GM19193 (cell line): ENCODE data around the gene TNRC6B.

ENCODE experiments used
- POLR2A ChIP-seq: IDR thresholded peaks from 4 replicates; pipeline ENCODE4 v1.6.1; 2011; ENCODE audit not compliant: insufficient read depth, insufficient read length; ENCODE audit errors: extremely low read depth

TNRC6B gene

DNA sequence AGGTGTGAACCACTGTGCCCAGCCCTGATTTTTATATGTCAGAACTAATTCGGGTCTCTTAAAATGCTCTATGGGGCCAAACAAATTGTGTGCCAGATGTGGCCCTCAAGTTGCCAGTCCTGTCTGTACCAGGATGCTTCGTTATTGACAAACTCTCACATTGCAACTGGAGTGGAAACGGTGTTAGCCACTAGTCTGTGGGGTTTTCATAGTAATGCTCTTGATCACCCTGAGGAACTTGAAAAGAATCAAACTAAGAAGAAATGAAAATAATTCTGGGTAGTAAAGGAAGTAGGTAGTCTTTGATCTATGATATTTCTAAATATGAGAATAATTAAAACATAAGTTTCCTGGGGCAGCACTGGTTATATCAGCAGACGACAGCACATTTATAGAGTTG lies 101.3 kb downstream of the TNRC6B start:
- no peak for TF ChIP-seq POLR2A

- TF ChIP-seq POLR2A = no peak
These were observed 104.0 kb downstream of the TNRC6B start for GRCh38 chr22:40281717-40282116.

DNA sequence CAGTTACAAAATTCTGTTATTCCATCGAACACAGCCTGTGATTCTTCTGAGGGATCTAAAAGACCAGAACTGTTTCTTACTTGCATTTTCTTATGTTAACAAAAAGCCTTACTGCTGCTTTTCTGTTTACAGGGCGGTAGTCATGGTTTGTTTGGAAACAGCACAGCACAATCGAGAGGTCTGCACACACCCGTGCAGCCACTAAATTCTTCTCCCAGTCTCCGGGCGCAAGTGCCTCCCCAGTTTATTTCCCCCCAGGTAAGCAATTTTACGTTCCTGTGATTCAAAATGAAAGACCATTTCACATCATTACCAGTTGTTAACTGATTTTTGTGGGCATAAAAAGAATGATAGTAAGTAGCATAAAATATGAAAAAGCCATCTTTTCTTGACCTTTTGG lies 107.8 kb downstream of the TNRC6B start:
- no peak for TF ChIP-seq POLR2A

DNA sequence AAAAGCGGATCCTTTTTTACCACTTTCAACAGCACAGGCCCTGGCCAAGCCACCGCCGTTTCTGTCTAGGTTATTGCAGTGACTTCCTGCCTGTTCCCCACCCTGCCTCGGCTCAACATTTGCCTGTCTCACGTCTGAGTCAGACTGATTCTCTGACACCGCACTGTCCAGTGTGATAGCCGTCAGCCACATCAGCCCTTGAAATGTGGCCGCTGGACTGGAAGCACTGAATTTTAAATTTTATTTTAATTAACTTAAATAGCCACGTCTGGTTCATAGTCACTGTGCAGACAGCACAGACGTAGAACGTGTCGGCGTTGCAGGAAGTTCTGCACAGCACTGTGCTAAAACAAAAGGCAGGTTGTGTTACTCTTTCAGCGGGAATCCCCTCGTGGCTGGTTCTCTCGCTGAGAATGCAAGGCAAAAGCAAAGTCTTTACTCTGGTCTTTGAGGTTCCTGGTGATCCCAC lies 112.3 kb downstream of the TNRC6B start:
- TF ChIP-seq POLR2A = no peak

DNA sequence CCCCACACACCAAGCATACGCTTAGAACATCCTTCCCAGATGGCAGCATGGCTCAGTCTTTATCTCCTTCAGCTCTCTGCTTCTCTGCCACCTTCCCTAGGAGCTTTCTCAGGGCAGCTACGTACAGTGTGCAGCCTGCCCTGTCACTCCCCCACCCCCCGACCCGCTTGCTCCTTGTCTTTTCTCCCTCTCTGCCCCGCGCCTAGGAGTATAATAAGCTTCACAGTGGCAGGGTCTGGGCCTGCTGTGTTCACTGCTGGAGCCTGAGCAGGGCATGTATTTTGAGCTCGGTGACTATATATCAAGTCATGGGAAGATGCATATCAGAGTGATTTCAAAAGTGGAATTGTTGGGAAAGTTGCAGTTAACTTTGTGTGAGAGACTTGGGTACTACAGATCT lies 112.8 kb downstream of the TNRC6B start:
- TF ChIP-seq POLR2A = no peak

DNA sequence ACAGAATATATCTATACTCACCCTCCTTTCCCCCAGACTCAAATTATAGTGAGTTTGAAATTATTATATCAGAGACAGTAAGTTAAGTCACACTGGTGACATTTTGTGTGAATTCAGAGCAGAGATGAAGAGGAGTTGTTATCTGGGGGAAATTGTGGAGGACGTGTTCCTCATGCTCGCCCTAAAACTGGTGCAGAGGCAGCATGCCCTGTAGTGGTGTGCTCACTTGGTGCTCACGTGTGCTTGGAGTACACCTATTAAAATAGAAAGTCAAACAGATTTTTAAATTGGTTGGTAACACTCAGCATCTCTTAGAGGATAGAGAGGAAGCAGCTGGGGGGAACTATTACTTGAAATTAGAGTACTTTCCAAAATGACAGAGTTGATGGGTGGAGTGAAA lies 117.0 kb downstream of the TNRC6B start:
- TF ChIP-seq POLR2A = no peak

DNA sequence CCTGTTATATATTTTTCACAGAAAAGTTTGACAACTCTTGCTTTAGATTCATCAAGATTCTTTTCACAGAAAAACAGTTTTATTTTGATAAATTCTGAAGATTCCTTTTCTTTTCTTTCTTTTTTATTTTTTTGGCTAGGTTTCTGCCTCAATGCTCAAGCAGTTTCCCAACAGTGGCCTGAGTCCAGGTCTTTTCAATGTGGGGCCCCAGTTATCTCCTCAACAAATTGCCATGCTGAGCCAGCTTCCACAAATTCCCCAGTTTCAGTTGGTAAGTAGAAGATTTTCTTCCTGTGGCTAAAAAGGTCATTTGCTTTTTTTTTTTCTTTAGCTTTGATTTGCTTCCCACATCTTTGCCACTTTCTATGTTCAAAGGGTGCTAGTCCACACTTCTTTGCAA lies 122.6 kb downstream of the TNRC6B start:
- no peak for TF ChIP-seq POLR2A

- no peak for TF ChIP-seq POLR2A
These were observed 123.4 kb downstream of the TNRC6B start for GRCh38 chr22:40300884-40301672.

DNA sequence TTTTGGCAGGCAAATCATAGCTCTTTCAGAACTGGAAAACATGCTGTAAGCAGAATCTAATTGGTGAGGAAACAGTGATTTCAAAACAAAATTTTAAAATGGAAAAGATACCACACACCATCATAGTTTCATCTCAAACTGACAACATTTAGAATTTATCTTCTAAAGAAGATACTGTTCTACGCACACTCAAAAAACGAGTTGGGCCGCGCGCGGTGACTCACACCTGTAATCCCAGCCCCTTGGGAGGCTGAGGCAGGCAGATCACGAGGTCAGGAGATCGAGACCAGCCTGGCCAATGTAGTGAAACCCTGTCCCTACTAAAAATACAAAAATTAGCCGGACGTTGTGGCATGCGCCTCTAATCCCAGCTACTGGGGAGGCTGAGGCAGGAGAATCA lies 124.4 kb downstream of the TNRC6B start:
- no peak for TF ChIP-seq POLR2A

DNA sequence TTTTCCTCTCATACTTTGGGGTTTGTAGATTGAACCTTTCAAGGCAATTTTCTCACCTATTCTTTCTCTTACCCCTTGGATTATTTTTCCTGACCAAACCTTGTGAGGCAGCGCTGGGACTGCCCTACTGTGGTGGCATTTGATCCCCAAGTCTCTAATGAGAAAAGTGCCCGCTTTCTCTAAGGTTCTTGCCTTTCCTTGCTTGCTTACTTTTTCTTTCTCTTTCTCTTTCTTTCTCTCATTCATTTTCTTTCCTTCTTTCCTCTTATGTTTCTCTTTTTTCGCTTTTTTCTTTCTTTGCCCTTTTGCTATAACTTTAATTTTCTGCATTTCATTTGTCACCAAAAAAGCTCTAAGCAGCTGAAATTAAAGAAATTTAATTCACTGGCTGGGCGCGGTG lies 127.9 kb downstream of the TNRC6B start:
- no peak for TF ChIP-seq POLR2A

DNA sequence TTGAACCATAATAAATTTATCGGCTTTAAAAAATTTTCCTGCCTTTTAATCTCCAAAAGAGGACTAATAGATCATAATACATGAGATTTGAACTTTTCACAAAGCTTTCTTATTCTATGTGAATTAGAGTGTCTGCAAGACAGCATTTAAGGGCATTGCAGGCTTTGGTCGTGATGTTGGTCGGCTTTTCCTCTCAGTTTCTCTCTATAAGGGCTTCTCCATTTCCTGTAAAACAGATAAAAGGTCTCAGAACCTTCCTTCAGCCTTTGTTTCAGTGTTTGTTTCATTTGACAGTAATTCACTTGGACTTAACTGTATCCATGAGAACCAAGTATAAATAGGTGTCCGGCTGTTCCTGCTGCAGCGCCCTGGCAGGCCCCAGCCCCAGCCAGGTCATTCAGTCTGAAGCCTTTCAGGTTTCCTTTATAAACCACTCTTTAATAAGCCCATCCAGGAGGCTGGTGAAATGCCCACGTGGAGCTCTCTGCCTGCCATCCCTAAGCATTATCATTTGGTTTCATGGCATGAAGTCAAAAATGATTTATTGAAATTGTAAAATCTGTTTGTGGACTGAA lies 131.4 kb downstream of the TNRC6B start:
- TF ChIP-seq POLR2A = no peak

GRCh38 chr22:40309631-40310030 lies 131.9 kb downstream of the TNRC6B start:
- TF ChIP-seq POLR2A = no peak

DNA sequence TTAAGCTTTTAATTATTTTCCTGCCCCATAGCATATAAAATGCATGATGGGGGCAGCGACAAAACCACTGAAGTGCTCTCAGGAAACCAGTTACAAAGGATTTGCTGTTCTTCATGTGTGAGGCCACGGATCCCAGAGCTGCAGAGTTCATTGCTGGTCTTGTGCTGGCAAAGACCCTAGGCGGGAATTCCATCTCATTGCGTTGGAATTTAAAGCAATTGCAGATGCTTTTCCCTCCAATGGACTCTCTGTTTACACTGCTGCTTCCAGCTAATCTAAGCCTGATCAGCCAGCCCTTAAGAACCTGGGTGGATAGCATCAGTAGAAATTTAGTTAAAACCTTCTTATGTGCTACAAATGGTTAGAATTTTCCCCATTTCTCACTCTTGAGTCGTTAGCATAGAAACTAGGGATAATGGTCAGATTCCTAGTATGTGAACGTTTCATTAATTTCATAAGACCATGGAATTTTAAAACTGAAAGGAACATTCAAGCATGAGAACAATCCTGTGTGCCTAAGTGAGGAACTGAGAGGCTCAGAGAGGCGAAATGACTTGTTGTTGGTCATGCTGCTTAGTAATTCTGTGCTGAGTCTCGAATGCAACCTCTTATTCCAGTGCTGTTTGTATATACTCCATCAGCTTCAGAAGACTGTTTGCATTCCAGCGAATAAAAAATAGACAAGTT lies 132.5 kb downstream of the TNRC6B start:
- no peak for TF ChIP-seq POLR2A

- no peak for TF ChIP-seq POLR2A
These were observed 133.0 kb downstream of the TNRC6B start for GRCh38 chr22:40310768-40311120.

- no peak for TF ChIP-seq POLR2A
These were observed 134.3 kb downstream of the TNRC6B start for GRCh38 chr22:40312050-40312449.

- TF ChIP-seq POLR2A = no peak
These were observed 135.3 kb downstream of the TNRC6B start for GRCh38 chr22:40313007-40313406.
